A549 (cell line): ENCODE measurements around the gene CALHM6. TPM values are rescaled to one million over a fixed set of nuclear protein-coding genes. Genes with fewer than 3 reads are reported as not detected.

Experiments used
- ATAC-seq, 2 experiments: fragments of 200-7000 bp in 1 of 2; fragments of >200 bp in 1 of 2; cut with Nextera tagmentation in 1 of 2; cut with Tn5 transposase in 1 of 2; 3 replicates each; pipeline versions ENCODE4 v1.8.0 to v1.9.1; 2018 to 2020; ENCODE audit warnings: mild to moderate bottlenecking in 1 of 2, moderate library complexity in 1 of 2
- CTCF ChIA-PET: fragments of 300-600 bp; sonication (Branson Sonifier 250); formaldehyde crosslinking; extraction: SDS; loops from one replicate; lab custom pipeline; 2021; ENCODE audit warnings: antibody characterized with exemption, inconsistent platforms; lab: Yijun Ruan, JAX
- POLR2A ChIA-PET: fragments of 350-600 bp; formaldehyde crosslinking; extraction: SDS; loops from one replicate; lab custom pipeline; 2021; ENCODE audit warnings: antibody characterized with exemption, inconsistent platforms; lab: Yijun Ruan, JAX
- DNase-seq, 2 experiments: peaks; one replicate each; pipeline versions ENCODE4 v3.0.0 to v3.0.0-alpha.2; 2011 to 2016; ENCODE audit warnings: low read depth in 1 of 2, low spot score in 1 of 2
- FAIRE-seq: peaks from 2 replicates; lab custom pipeline; 2011; peaks lifted over from hg19 to GRCh38; lab: Jason Lieb, UNC
- H3K27ac ChIP-seq, 2 experiments: fragments of >200 bp; sonication (Bioruptor Twin); formaldehyde crosslinking; 3 replicates each; pipeline ENCODE4 v1.5.1; 2016 to 2017
- H3K4me1 ChIP-seq: fragments of >200 bp; sonication (Bioruptor Twin); formaldehyde crosslinking; 3 replicates; pipeline ENCODE4 v1.6.1; 2016
- H3K4me2 ChIP-seq: fragments of >200 bp; sonication (Bioruptor Twin); formaldehyde crosslinking; 3 replicates; pipeline ENCODE4 v1.6.1; 2016
- H3K4me3 ChIP-seq: fragments of >200 bp; sonication (Bioruptor Twin); formaldehyde crosslinking; 3 replicates; pipeline ENCODE4 v1.5.1; 2016
- H3K9me3 ChIP-seq: fragments of >200 bp; sonication (Bioruptor Twin); formaldehyde crosslinking; 3 replicates; pipeline ENCODE4 v1.6.1; 2016
- BCL3 ChIP-seq: fragments of >200 bp; sonication (Bioruptor Twin); formaldehyde crosslinking; IDR thresholded peaks from 3 replicates; pipeline ENCODE4 v1.6.1; 2016
- BHLHE40 ChIP-seq: IDR thresholded peaks from 2 replicates; pipeline ENCODE4 v1.6.1; 2012; ENCODE audit warnings: low read depth, low read length, inconsistent platforms
- CBX2 ChIP-seq: fragments of 200-600 bp; sonication (generic); IDR thresholded peaks from 2 replicates; pipeline ENCODE4 v1.6.1; 2016; ENCODE audit warnings: low read depth, mild to moderate bottlenecking, borderline replicate concordance
- CBX8 ChIP-seq: fragments of 200-600 bp; sonication (generic); IDR thresholded peaks from 2 replicates; pipeline ENCODE4 v1.6.1; 2016
- CHD4 ChIP-seq: fragments of 200-600 bp; sonication (generic); IDR thresholded peaks from 2 replicates; pipeline ENCODE4 v1.6.1; 2016; ENCODE audit warnings: antibody characterized with exemption, mild to moderate bottlenecking, borderline replicate concordance
- EHF ChIP-seq: fragments of 250-450 bp; sonication (Bioruptor Pico); IDR thresholded peaks from 2 replicates; pipeline ENCODE4 v1.5.0; 2020; ENCODE audit warnings: mild to moderate bottlenecking
- EHMT2 ChIP-seq: fragments of 200-600 bp; sonication (generic); IDR thresholded peaks from 2 replicates; pipeline ENCODE4 v1.6.1; 2016; ENCODE audit warnings: antibody characterized with exemption, low read depth, mild to moderate bottlenecking, moderate library complexity
- EP300 ChIP-seq, 2 experiments: fragments of >200 bp; sonication (Bioruptor Twin); formaldehyde crosslinking; IDR thresholded peaks; 2 replicates in 1 of 2; 3 replicates in 1 of 2; pipeline ENCODE4 v1.6.1; 2016 to 2017
- FOSB ChIP-seq: fragments of 250-450 bp; sonication (Bioruptor Pico); IDR thresholded peaks from 2 replicates; pipeline ENCODE4 v1.5.0; 2020; ENCODE audit warnings: mild to moderate bottlenecking, moderate library complexity
- FOSL2 ChIP-seq, 2 experiments: fragments of 450-650 bp in 1 of 2; fragments of >200 bp in 1 of 2; sonication (Bioruptor Twin) in 1 of 2; formaldehyde crosslinking; IDR thresholded peaks; 2 replicates each; pipeline versions ENCODE4 v1.5.0 to v1.6.1; 2016 to 2020; ENCODE audit warnings: mild to moderate bottlenecking in 1 of 2, moderate library complexity in 1 of 2
- HDAC2 ChIP-seq: fragments of 200-600 bp; sonication (generic); IDR thresholded peaks from 2 replicates; pipeline ENCODE4 v1.6.1; 2016
- HMGXB4 ChIP-seq: fragments of 250-450 bp; sonication (Bioruptor Pico); IDR thresholded peaks from 2 replicates; pipeline ENCODE4 v1.5.0; 2021; ENCODE audit warnings: mild to moderate bottlenecking, moderate library complexity, borderline replicate concordance
- HOXA7 ChIP-seq: fragments of 250-450 bp; sonication (Bioruptor Pico); IDR thresholded peaks from 2 replicates; pipeline ENCODE4 v1.5.0; 2020; ENCODE audit warnings: mild to moderate bottlenecking, moderate library complexity
- HOXB5 ChIP-seq: fragments of 250-450 bp; sonication (Bioruptor Pico); IDR thresholded peaks from 2 replicates; pipeline ENCODE4 v1.5.0; 2020; ENCODE audit warnings: mild to moderate bottlenecking, moderate library complexity
- KDM1A ChIP-seq: fragments of 200-600 bp; sonication (generic); IDR thresholded peaks from 2 replicates; pipeline ENCODE4 v1.6.1; 2016; ENCODE audit warnings: low read depth, mild to moderate bottlenecking
- MAZ ChIP-seq: fragments of 150-350 bp; IDR thresholded peaks from 2 replicates; pipeline ENCODE4 v1.6.1; 2014; ENCODE audit warnings: antibody characterized with exemption, low read depth, low read length, borderline replicate concordance
- MYC ChIP-seq: IDR thresholded peaks from 2 replicates; pipeline ENCODE4 v1.6.1; 2012; ENCODE audit warnings: mild to moderate bottlenecking, inconsistent platforms, low read length, improper control_type of control experiment, borderline replicate concordance
- NFE2L2 ChIP-seq: fragments of 150-350 bp; conservative IDR thresholded peaks from 2 replicates; pipeline ENCODE4 v1.6.1; 2014; ENCODE audit warnings: low read length
- NR3C1 ChIP-seq: fragments of >200 bp; sonication (Bioruptor Twin); formaldehyde crosslinking; IDR thresholded peaks from 3 replicates; pipeline ENCODE4 v1.6.1; 2017
- POLR2AphosphoS2 ChIP-seq: conservative IDR thresholded peaks from 2 replicates; pipeline ENCODE4 v1.6.1; 2012; ENCODE audit warnings: low read length, improper control_type of control experiment, inconsistent platforms
- RARB ChIP-seq: fragments of 250-450 bp; sonication (Bioruptor Pico); IDR thresholded peaks from 2 replicates; pipeline ENCODE4 v1.8.0; 2021; ENCODE audit warnings: mild to moderate bottlenecking, moderate library complexity
- RFX5 ChIP-seq: fragments of 450-650 bp; IDR thresholded peaks from 2 replicates; pipeline ENCODE4 v1.7.1; 2014; ENCODE audit warnings: antibody characterized with exemption, mild to moderate bottlenecking, moderate library complexity
- SMC3 ChIP-seq: fragments of >200 bp; sonication (Bioruptor Twin); formaldehyde crosslinking; IDR thresholded peaks from 3 replicates; pipeline ENCODE4 v1.6.1; 2018; ENCODE audit warnings: inconsistent platforms
- TFCP2L1 ChIP-seq: fragments of 250-450 bp; sonication (Bioruptor Pico); IDR thresholded peaks from 2 replicates; pipeline ENCODE4 v1.5.0; 2021; ENCODE audit warnings: mild to moderate bottlenecking
- TP53 ChIP-seq: fragments of 250-450 bp; sonication (Bioruptor Pico); IDR thresholded peaks from 2 replicates; pipeline ENCODE4 v1.5.0; 2021; ENCODE audit warnings: mild to moderate bottlenecking, moderate library complexity
- ZC3H11A ChIP-seq: fragments of 450-650 bp; IDR thresholded peaks from 2 replicates; pipeline ENCODE4 v1.6.1; 2014; ENCODE audit warnings: antibody characterized with exemption, mild to moderate bottlenecking
- ZFP36 ChIP-seq: fragments of 450-650 bp; IDR thresholded peaks from 2 replicates; pipeline ENCODE4 v1.6.1; 2014; ENCODE audit warnings: borderline replicate concordance; ENCODE audit not compliant: partially characterized antibody
- ZNF302 ChIP-seq: fragments of 250-450 bp; sonication (Bioruptor Pico); IDR thresholded peaks from 2 replicates; pipeline ENCODE4 v1.9.0; 2021; ENCODE audit warnings: inconsistent platforms, mild to moderate bottlenecking, moderate library complexity
- WGBS: methylation state at CpG from one replicate; pipeline ENCODE4 v1.1.6; 2017; ENCODE audit errors: missing lambda C conversion rate; 5-methylcytosine and 5-hydroxymethylcytosine counted together
- polyA plus RNA-seq, 4 experiments: library from polyadenylated mRNA; depleted of rRNA in 3 of 4; stranded (reverse); fragments of >200 nt; fragmentation: RNase III in 1 of 4; extraction: RNeasy Plus Mini Kit Qiagen cat#74134 plus additional on column Dnase treatment in 1 of 4; gene quantifications; 2 replicates in 3 of 4; 3 replicates in 1 of 4; pipeline ENCODE4 v1.2.3, GENCODE V29; 2011 to 2017

Gene CALHM6
- polyA plus RNA-seq, 2 of the 4 experiments (the other 2 are of a cell fraction) = 0.31 TPM; not detected in 1

DNA sequence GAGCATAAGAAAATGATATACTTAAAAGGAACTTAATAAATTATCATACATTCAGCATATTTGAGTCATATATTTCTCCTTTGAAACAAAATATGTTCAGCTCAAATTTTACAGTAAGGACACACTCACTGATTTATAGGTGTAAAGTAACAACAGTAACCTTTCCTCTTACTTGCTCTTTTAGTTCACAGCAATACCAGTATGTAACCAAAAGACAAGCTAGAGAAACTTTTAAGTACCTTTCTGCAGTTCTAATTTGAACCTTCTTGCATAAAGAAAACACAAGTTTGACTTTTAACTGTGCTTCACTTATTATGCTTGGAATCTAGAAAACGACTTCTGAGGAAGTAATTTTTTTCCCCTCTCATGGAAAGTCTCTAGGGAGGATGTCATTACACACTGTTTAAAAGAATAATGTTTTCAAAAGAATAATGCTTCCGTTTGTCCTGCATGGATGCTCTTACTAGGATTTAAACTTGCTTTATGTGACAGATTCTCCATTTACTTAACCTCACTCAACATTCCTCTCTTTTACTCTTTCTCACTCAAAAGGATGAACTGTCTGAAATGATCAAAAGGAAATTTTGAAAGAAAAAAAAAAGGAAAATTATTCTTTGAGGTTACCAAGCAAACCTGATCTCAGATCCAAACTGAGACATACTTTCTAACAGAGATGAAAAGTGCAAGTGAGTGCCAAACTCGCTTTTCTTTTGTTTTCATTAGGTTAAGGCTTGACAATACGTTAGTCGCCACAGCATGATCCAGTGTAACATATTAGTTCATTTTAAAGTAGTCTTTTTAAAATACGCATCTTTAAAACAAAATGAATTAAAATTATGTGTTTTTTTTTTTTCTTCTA lies 22.4 kb upstream of the CALHM6 start:
- DNase-seq = no peak
- Histone ChIP-seq H3K4me2 (no peak overlapping the region), H3K4me1 (no peaks in the 10 kb centered on the region), H3K4me3 (no peak overlapping the region), H3K27ac (no peak overlapping the region), H3K9me3 (no peaks in the 10 kb centered on the region)
- ChIA-PET POLR2A (no interaction called here), CTCF (interaction anchor here (0.9 kb wide), 1 partner anchor 19 kb away, joined by 4 read pairs; no protein-coding TSS in a partner anchor)
- ATAC-seq = no peak
- no peak for FAIRE-seq
- no peak for TF ChIP-seq NFE2L2
- no peak for TF ChIP-seq TP53 (CRISPR knock-in tag)
- no peak for TF ChIP-seq TFCP2L1 (CRISPR knock-in tag)
- no peak for TF ChIP-seq MAZ
- TF ChIP-seq HOXA7 (CRISPR knock-in tag) = no peak
- no peak for TF ChIP-seq HMGXB4 (CRISPR knock-in tag)
- TF ChIP-seq POLR2AphosphoS2 = no peak
- TF ChIP-seq RFX5 = no peak
- TF ChIP-seq ZNF302 (CRISPR knock-in tag) = no peak
- no peak for TF ChIP-seq CHD4
- TF ChIP-seq NR3C1 = no peak
- no peak for TF ChIP-seq KDM1A
- TF ChIP-seq ZC3H11A = no peak
- no peak for TF ChIP-seq MYC
- TF ChIP-seq EHMT2 = no peak
- no peak for TF ChIP-seq SMC3
- 77% methylated on average over 6 of the region's 6 CpGs for WGBS

GRCh38 chr6:116439522-116440051 lies 21.6 kb upstream of the CALHM6 start:
- POLR2A ChIA-PET = no interaction called here
- no peak for ATAC-seq
- H3K4me2 ChIP-seq = no peak overlapping the region
- H3K4me3 ChIP-seq = no peak overlapping the region
- CTCF ChIA-PET = interaction anchor here (0.9 to 1.4 kb wide), 2 partner anchors 18 to 171 kb away, joined by 3 to 4 read pairs; no protein-coding TSS in a partner anchor
- no peak for FAIRE-seq
- no peaks in the 10 kb centered on the region for H3K4me1 ChIP-seq
- TF ChIP-seq RARB (no peak), HOXB5 (CRISPR knock-in tag) (no peak), BHLHE40 (no peak), TFCP2L1 (CRISPR knock-in tag) (no peak), CBX8 (no peak), EP300 (IDR thresholded peaks at IDR 0.05) (no peak), ZFP36 (no peak), FOSB (no peak), HOXA7 (CRISPR knock-in tag) (no peak), MAZ (no peak), FOSL2 (IDR thresholded peaks at IDR 0.05) (no peak), FOSL2 (CRISPR knock-in tag; IDR thresholded peaks at IDR 0.05) (no peak), EHF (CRISPR knock-in tag) (no peak), MYC (no peak), NR3C1 (no peak), CHD4 (no peak), POLR2AphosphoS2 (no peak), TP53 (CRISPR knock-in tag) (no peak), CBX2 (no peak), HDAC2 (no peak), BCL3 (no peak)
- no peaks in the 10 kb centered on the region for H3K9me3 ChIP-seq
- no peak overlapping the region for H3K27ac ChIP-seq
- WGBS = 56% methylated on average over 1 of the region's 1 CpG
- no peak for DNase-seq
